Caco-2 (cell line): ENCODE measurements around the gene DCLRE1C. TPM values are rescaled to one million over a fixed set of nuclear protein-coding genes. Genes with fewer than 3 reads are reported as not detected.

Experiments used
- BruUV-seq: library from RNA; stranded (reverse); fragments of 400-500 nt; replicated peaks from 2 replicates; lab custom pipeline; 2021; lab: Mats Ljungman, UMichigan
- CTCF ChIA-PET: fragments of 300-600 bp; sonication (Branson Sonifier 250); formaldehyde crosslinking; loops from one replicate; lab custom pipeline; 2022; ENCODE audit warnings: antibody characterized with exemption; lab: Charles Lee
- POLR2A ChIA-PET: fragments of 300-600 bp; sonication (Branson Sonifier 250); formaldehyde crosslinking; loops from one replicate; lab custom pipeline; 2022; ENCODE audit warnings: antibody characterized with exemption; lab: Charles Lee
- DNase-seq, 2 experiments: peaks; one replicate each; pipeline versions ENCODE4 v3.0.0 to v3.0.0-alpha.2; 2020 to 2022
- H3K27me3 ChIP-seq: replicated peaks from 2 replicates; pipeline ENCODE4 v1.6.0; 2011; ENCODE audit warnings: low read length; ENCODE audit not compliant: control insufficient read depth, insufficient read depth
- H3K36me3 ChIP-seq: 2 replicates; pipeline ENCODE4 v1.5.1; 2011; ENCODE audit warnings: low read length; ENCODE audit not compliant: control insufficient read depth, insufficient read depth
- H3K4me1 ChIP-seq: fragments of 250-450 bp; sonication (Bioruptor Pico); 2 replicates; pipeline ENCODE4 v1.5.1; 2020; ENCODE audit warnings: mild to moderate bottlenecking
- H3K4me3 ChIP-seq: 2 replicates; pipeline ENCODE4 v1.5.1; 2011; ENCODE audit warnings: low read depth, mild to moderate bottlenecking, control low read depth, low read length
- H3K9me3 ChIP-seq: fragments of 250-450 bp; sonication (Bioruptor Pico); 2 replicates; pipeline ENCODE4 v1.5.1; 2020; ENCODE audit warnings: mild to moderate bottlenecking, moderate library complexity
- H3K27ac Mint-ChIP-seq: one replicate; pipeline ENCODE4 v1.8.0; 2022; ENCODE audit warnings: mixed read lengths; ENCODE audit not compliant: unreplicated experiment
- H3K27me3 Mint-ChIP-seq: one replicate; pipeline ENCODE4 v1.8.0; 2022; ENCODE audit warnings: mixed read lengths; ENCODE audit not compliant: insufficient read depth, unreplicated experiment
- H3K36me3 Mint-ChIP-seq: one replicate; pipeline ENCODE4 v1.8.0; 2022; ENCODE audit warnings: mild to moderate bottlenecking, mixed read lengths; ENCODE audit not compliant: insufficient read depth, unreplicated experiment
- H3K4me1 Mint-ChIP-seq: one replicate; pipeline ENCODE4 v1.8.0; 2022; ENCODE audit warnings: low read depth, mixed read lengths; ENCODE audit not compliant: unreplicated experiment
- H3K4me3 Mint-ChIP-seq: one replicate; pipeline ENCODE4 v1.8.0; 2022; ENCODE audit warnings: mild to moderate bottlenecking, moderate library complexity, mixed read lengths; ENCODE audit not compliant: unreplicated experiment
- H3K9me3 Mint-ChIP-seq: one replicate; pipeline ENCODE4 v1.8.0; 2022; ENCODE audit warnings: mixed read lengths; ENCODE audit not compliant: unreplicated experiment
- CTCF ChIP-seq, 2 experiments: fragments of 200-600 bp in 1 of 2; IDR thresholded peaks; 1 replicate in 1 of 2; 2 replicates in 1 of 2; pipeline versions ENCODE4 v1.5.1 to v1.8.0; 2011 to 2022; ENCODE audit warnings: antibody characterized with exemption in 1 of 2, control low read depth in 1 of 2, inconsistent platforms in 1 of 2, low read depth in 1 of 2, low read length in 1 of 2, mild to moderate bottlenecking in 1 of 2, moderate library complexity in 1 of 2; ENCODE audit not compliant: insufficient read depth in 1 of 2, severe bottlenecking in 1 of 2, unreplicated experiment in 1 of 2
- intact Hi-C: fragments of 100-400 bp; cut with micrococcal nuclease; formaldehyde crosslinking; loops from one replicate; pipeline ENCODE4 v1.10.0; 2022; ENCODE audit not compliant: unreplicated experiment
- total RNA-seq: library from RNA; stranded (reverse); gene quantifications from 2 replicates; pipeline ENCODE4 v1.2.3, GENCODE V29; 2022

The DCLRE1C gene
- total RNA-seq, 1 experiment from 2014 or later = 23.7 TPM

GRCh38 chr10:14891151-14891550 lies 62.7 kb downstream of the DCLRE1C start:
- peaks cover 16% of the 10 kb centered on the region for H3K36me3 Mint-ChIP-seq
- no peaks in the 10 kb centered on the region for H3K9me3 ChIP-seq
- no peaks in the 10 kb centered on the region for H3K27me3 Mint-ChIP-seq
- H3K9me3 Mint-ChIP-seq = no peaks in the 10 kb centered on the region
- intact Hi-C loops = no loop called here
- peaks cover 11% of the 10 kb centered on the region for H3K4me1 Mint-ChIP-seq
- no peak overlapping the region for H3K4me3 Mint-ChIP-seq
- no peaks in the 10 kb centered on the region for H3K27me3 ChIP-seq
- DNase-seq = no peak
- ChIA-PET POLR2A (no interaction called here), CTCF (no interaction called here)
- H3K27ac Mint-ChIP-seq = no peak overlapping the region
- no TSS peak for BruUV-seq
- H3K4me1 ChIP-seq = peaks cover 7% of the 10 kb centered on the region; the same call in 1 of the 2 replicates
- no peak for TF ChIP-seq CTCF (IDR thresholded peaks at IDR 0.05; ENCODE audit: insufficient read depth in 1 of 2, low read depth in 1 of 2, low read length in 1 of 2, severe bottlenecking in 1 of 2, unreplicated experiment in 1 of 2)
- no peak overlapping the region for H3K4me3 ChIP-seq
- H3K36me3 ChIP-seq = no peaks in the 10 kb centered on the region

- TF ChIP-seq CTCF (IDR thresholded peaks at IDR 0.05; ENCODE audit: insufficient read depth in 1 of 2, low read depth in 1 of 2, low read length in 1 of 2, severe bottlenecking in 1 of 2, unreplicated experiment in 1 of 2) = peak; percentile 33 to 36
- peak in 1 of 2 experiments; percentile 29 for DNase-seq
- intact Hi-C loops = no loop called here
Measured at GRCh38 chr10:14889318-14889717, 64.6 kb downstream of the DCLRE1C start.

GRCh38 chr10:14884082-14884481 lies 69.8 kb downstream of the DCLRE1C start:
- Mint-ChIP-seq H3K4me3 (no peak overlapping the region), H3K4me1 (no peaks in the 10 kb centered on the region), H3K36me3 (peaks cover 29% of the 10 kb centered on the region), H3K27ac (no peak overlapping the region), H3K27me3 (no peaks in the 10 kb centered on the region), H3K9me3 (no peaks in the 10 kb centered on the region)
- DNase-seq = no peak
- no peaks in the 10 kb centered on the region for H3K9me3 ChIP-seq
- no peaks in the 10 kb centered on the region for H3K36me3 ChIP-seq
- no TSS peak for BruUV-seq
- peaks cover 9% of the 10 kb centered on the region; the same call in 1 of the 2 replicates for H3K4me1 ChIP-seq
- ChIA-PET CTCF (no interaction called here), POLR2A (no interaction called here)
- intact Hi-C loops = no loop called here
- no peak for TF ChIP-seq CTCF (IDR thresholded peaks at IDR 0.05; ENCODE audit: insufficient read depth in 1 of 2, low read depth in 1 of 2, low read length in 1 of 2, severe bottlenecking in 1 of 2, unreplicated experiment in 1 of 2)
- H3K27me3 ChIP-seq = no peaks in the 10 kb centered on the region
- no peak overlapping the region for H3K4me3 ChIP-seq

More at GRCh38 chr10:14889318-14889717, 64.6 kb downstream of the DCLRE1C start:
- no TSS peak for BruUV-seq
- Histone ChIP-seq H3K36me3 (no peaks in the 10 kb centered on the region), H3K4me1 (peaks cover 7% of the 10 kb centered on the region; the same call in 1 of the 2 replicates), H3K27me3 (no peaks in the 10 kb centered on the region), H3K4me3 (no peak overlapping the region), H3K9me3 (no peaks in the 10 kb centered on the region)
- H3K27me3 Mint-ChIP-seq = no peaks in the 10 kb centered on the region
- H3K36me3 Mint-ChIP-seq = peaks cover 16% of the 10 kb centered on the region
- H3K9me3 Mint-ChIP-seq = no peaks in the 10 kb centered on the region
- ChIA-PET CTCF (interaction anchor here (1.7 kb wide), 1 partner anchor 10 kb away, joined by 9 read pairs; the partner anchor contains the start of gene SUV39H2), POLR2A (interaction anchor here (1.0 kb wide), 1 partner anchor 11 kb away, joined by 5 read pairs; the partner anchor contains the start of gene SUV39H2)
- H3K27ac Mint-ChIP-seq = no peak overlapping the region
- H3K4me1 Mint-ChIP-seq = peaks cover 11% of the 10 kb centered on the region
- no peak overlapping the region for H3K4me3 Mint-ChIP-seq
